ENCODE measurements around the gene PRDM16.

The PRDM16 gene

GRCh38 chr1:3402258-3403010 is 333.4 kb downstream of the PRDM16 start (continued):
- TF ChIP-seq CTCF (tag by site-specific recombination; IDR thresholded peaks at IDR 0.05), result no peak
- peak; percentile 95 for TF ChIP-seq IKZF3 (tag by site-specific recombination; IDR thresholded peaks at IDR 0.05)
- TF ChIP-seq ZNF121 (tag by site-specific recombination; IDR thresholded peaks at IDR 0.05), result peak; percentile 41; the same call in 1 of the 2 replicates
- no peak for TF ChIP-seq ZNF174 (tag by site-specific recombination; IDR thresholded peaks at IDR 0.05)
- peak; percentile 90; the same call in 1 of the 2 replicates for TF ChIP-seq ZNF324 (tag by site-specific recombination; IDR thresholded peaks at IDR 0.05)
- no peak for TF ChIP-seq ZNF701 (tag by site-specific recombination; IDR thresholded peaks at IDR 0.05)
- TF ChIP-seq PRDM6 (tag by site-specific recombination; IDR thresholded peaks at IDR 0.05), result peak; percentile 98
- peak; percentile 63 for TF ChIP-seq ZNF223 (tag by site-specific recombination; IDR thresholded peaks at IDR 0.05)
- no peak; the same call in 1 of the 2 replicates for TF ChIP-seq ZNF423 (tag by site-specific recombination; IDR thresholded peaks at IDR 0.05)
- TF ChIP-seq ZNF513 (tag by site-specific recombination; IDR thresholded peaks at IDR 0.05), result peak; percentile 50; the same call in 1 of the 2 replicates
- no peak for TF ChIP-seq ZNF2 (tag by site-specific recombination; IDR thresholded peaks at IDR 0.05)
- TF ChIP-seq ZNF112 (tag by site-specific recombination; IDR thresholded peaks at IDR 0.05), result no peak
- no peak for TF ChIP-seq SETDB1 (IDR thresholded peaks at IDR 0.05; ENCODE audit: insufficient read length, low read length)
- peak; percentile 86 for TF ChIP-seq ZNF610 (tag by site-specific recombination; IDR thresholded peaks at IDR 0.05; ENCODE audit: borderline replicate concordance)
- no peak for TF ChIP-seq ZNF521 (tag by site-specific recombination; IDR thresholded peaks at IDR 0.05)
- TF ChIP-seq ZNF768 (tag by site-specific recombination; IDR thresholded peaks at IDR 0.05), result no peak
- TF ChIP-seq SP7 (tag by site-specific recombination; IDR thresholded peaks at IDR 0.05), result peak; percentile 99
- peak; percentile 86 for TF ChIP-seq ZNF639 (tag by site-specific recombination; IDR thresholded peaks at IDR 0.05)
- no peak for TF ChIP-seq ZNF560 (tag by site-specific recombination; IDR thresholded peaks at IDR 0.05; ENCODE audit: borderline replicate concordance)
- TF ChIP-seq TCF7L2 (IDR thresholded peaks at IDR 0.05; ENCODE audit: borderline replicate concordance, low read depth, low read length), result peak; percentile 64; the same call in 1 of the 2 replicates
- no peak for TF ChIP-seq ZNF155 (tag by site-specific recombination; IDR thresholded peaks at IDR 0.05)
- TF ChIP-seq ZNF350 (tag by site-specific recombination; IDR thresholded peaks at IDR 0.05), result no peak
- TF ChIP-seq ZNF341 (tag by site-specific recombination; IDR thresholded peaks at IDR 0.05; ENCODE audit: low read depth), result peak; percentile 68
- TF ChIP-seq ZNF133 (tag by site-specific recombination; IDR thresholded peaks at IDR 0.05), result no peak
- peak; percentile 51; the same call in 1 of the 2 replicates for TF ChIP-seq ZBTB17 (tag by site-specific recombination; IDR thresholded peaks at IDR 0.05)
- no peak for TF ChIP-seq ZNF23 (tag by site-specific recombination; IDR thresholded peaks at IDR 0.05; ENCODE audit: borderline replicate concordance)
- peak; percentile 93 for TF ChIP-seq KLF7 (tag by site-specific recombination; IDR thresholded peaks at IDR 0.05; ENCODE audit: borderline replicate concordance)
- peak; percentile 91 for TF ChIP-seq ZNF692 (tag by site-specific recombination; IDR thresholded peaks at IDR 0.05)
- peak; percentile 21; the same call in 1 of the 2 replicates for TF ChIP-seq EGR2 (tag by site-specific recombination; IDR thresholded peaks at IDR 0.05; ENCODE audit: low read depth)
- TF ChIP-seq ATF2 (tag by site-specific recombination; IDR thresholded peaks at IDR 0.05; ENCODE audit: low read depth), result peak; percentile 54; the same call in 1 of the 2 replicates
- peak; percentile 74 for TF ChIP-seq KLF1 (tag by site-specific recombination; IDR thresholded peaks at IDR 0.05)
